Measurements from ENCODE around the gene CEP250.

- TF ChIP-seq, protein P1, sequence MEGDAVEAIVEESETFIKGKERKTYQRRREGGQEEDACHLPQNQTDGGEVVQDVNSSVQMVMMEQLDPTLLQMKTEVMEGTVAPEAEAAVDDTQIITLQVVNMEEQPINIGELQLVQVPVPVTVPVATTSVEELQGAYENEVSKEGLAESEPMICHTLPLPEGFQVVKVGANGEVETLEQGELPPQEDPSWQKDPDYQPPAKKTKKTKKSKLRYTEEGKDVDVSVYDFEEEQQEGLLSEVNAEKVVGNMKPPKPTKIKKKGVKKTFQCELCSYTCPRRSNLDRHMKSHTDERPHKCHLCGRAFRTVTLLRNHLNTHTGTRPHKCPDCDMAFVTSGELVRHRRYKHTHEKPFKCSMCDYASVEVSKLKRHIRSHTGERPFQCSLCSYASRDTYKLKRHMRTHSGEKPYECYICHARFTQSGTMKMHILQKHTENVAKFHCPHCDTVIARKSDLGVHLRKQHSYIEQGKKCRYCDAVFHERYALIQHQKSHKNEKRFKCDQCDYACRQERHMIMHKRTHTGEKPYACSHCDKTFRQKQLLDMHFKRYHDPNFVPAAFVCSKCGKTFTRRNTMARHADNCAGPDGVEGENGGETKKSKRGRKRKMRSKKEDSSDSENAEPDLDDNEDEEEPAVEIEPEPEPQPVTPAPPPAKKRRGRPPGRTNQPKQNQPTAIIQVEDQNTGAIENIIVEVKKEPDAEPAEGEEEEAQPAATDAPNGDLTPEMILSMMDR (IDR thresholded peaks at IDR 0.05; ENCODE audit: borderline replicate concordance, extremely low read depth, low read length, poor library complexity, severe bottlenecking), result no peak
- TF ChIP-seq EZH2 (IDR thresholded peaks at IDR 0.05; ENCODE audit: borderline replicate concordance, low read depth, low read length, severe bottlenecking), result no peak
Observed at GRCh38 chr20:35467339-35468224, 12.2 kb downstream of the CEP250 start.

Measured in DND-41 (cell line).